ENCODE measurements around the gene PAX7.

Gene PAX7

GRCh38 chr1:18719786-18720451 is 89.3 kb downstream of the PAX7 start:
- DNase-seq (ENCODE audit: low read depth) = no peak
- TF ChIP-seq POLR2A (IDR thresholded peaks at IDR 0.05; ENCODE audit: extremely low read depth, insufficient read length) (no peak), MYC (IDR thresholded peaks at IDR 0.05; ENCODE audit: low read depth, low read length) (no peak), MAX (IDR thresholded peaks at IDR 0.05; ENCODE audit: low read depth, low read length) (no peak), CTCF (IDR thresholded peaks at IDR 0.05; ENCODE audit: low read depth, low read length) (no peak)
- H3K4me3 ChIP-seq (ENCODE audit: low read depth, low read length) = no peak overlapping the region

GRCh38 chr1:18721041-18721440 is 90.4 kb downstream of the PAX7 start:
- TF ChIP-seq POLR2A (IDR thresholded peaks at IDR 0.05; ENCODE audit: extremely low read depth, insufficient read length) (no peak), CTCF (IDR thresholded peaks at IDR 0.05; ENCODE audit: low read depth, low read length) (no peak), MAX (IDR thresholded peaks at IDR 0.05; ENCODE audit: low read depth, low read length) (no peak), MYC (IDR thresholded peaks at IDR 0.05; ENCODE audit: low read depth, low read length) (no peak)
- H3K4me3 ChIP-seq (ENCODE audit: low read depth, low read length) = no peak overlapping the region
- no peak for DNase-seq (ENCODE audit: low read depth)

GRCh38 chr1:18721776-18722175 is 91.1 kb downstream of the PAX7 start:
- DNase-seq (ENCODE audit: low read depth) = no peak
- TF ChIP-seq MYC (IDR thresholded peaks at IDR 0.05; ENCODE audit: low read depth, low read length) (no peak), MAX (IDR thresholded peaks at IDR 0.05; ENCODE audit: low read depth, low read length) (no peak), CTCF (IDR thresholded peaks at IDR 0.05; ENCODE audit: low read depth, low read length) (no peak), POLR2A (IDR thresholded peaks at IDR 0.05; ENCODE audit: extremely low read depth, insufficient read length) (no peak)
- H3K4me3 ChIP-seq (ENCODE audit: low read depth, low read length) = no peak overlapping the region

GRCh38 chr1:18722270-18722669 is 91.6 kb downstream of the PAX7 start:
- DNase-seq (ENCODE audit: low read depth) = no peak
- H3K4me3 ChIP-seq (ENCODE audit: low read depth, low read length) = no peak overlapping the region
- no peak for TF ChIP-seq POLR2A (IDR thresholded peaks at IDR 0.05; ENCODE audit: extremely low read depth, insufficient read length)
- no peak for TF ChIP-seq MAX (IDR thresholded peaks at IDR 0.05; ENCODE audit: low read depth, low read length)
- TF ChIP-seq MYC (IDR thresholded peaks at IDR 0.05; ENCODE audit: low read depth, low read length) = no peak
- no peak for TF ChIP-seq CTCF (IDR thresholded peaks at IDR 0.05; ENCODE audit: low read depth, low read length)

- H3K4me3 ChIP-seq (ENCODE audit: low read depth, low read length) = no peak overlapping the region
- TF ChIP-seq MAX (IDR thresholded peaks at IDR 0.05; ENCODE audit: low read depth, low read length) (no peak), CTCF (IDR thresholded peaks at IDR 0.05; ENCODE audit: low read depth, low read length) (no peak), MYC (IDR thresholded peaks at IDR 0.05; ENCODE audit: low read depth, low read length) (no peak), POLR2A (IDR thresholded peaks at IDR 0.05; ENCODE audit: extremely low read depth, insufficient read length) (no peak)
- DNase-seq (ENCODE audit: low read depth) = no peak
Measured at GRCh38 chr1:18723206-18723605, 92.6 kb downstream of the PAX7 start.
